ENCODE data around the gene ZGPAT. TPM values are rescaled to one million over a fixed set of nuclear protein-coding genes. Genes with fewer than 3 reads are reported as not detected.

ZGPAT gene
- total and polyA plus RNA-seq, 2 of the 13 experiments (the other 11 are each of a cell fraction or from before 2014, with no cell fraction given), result 23.0 to 41.9 TPM

DNA sequence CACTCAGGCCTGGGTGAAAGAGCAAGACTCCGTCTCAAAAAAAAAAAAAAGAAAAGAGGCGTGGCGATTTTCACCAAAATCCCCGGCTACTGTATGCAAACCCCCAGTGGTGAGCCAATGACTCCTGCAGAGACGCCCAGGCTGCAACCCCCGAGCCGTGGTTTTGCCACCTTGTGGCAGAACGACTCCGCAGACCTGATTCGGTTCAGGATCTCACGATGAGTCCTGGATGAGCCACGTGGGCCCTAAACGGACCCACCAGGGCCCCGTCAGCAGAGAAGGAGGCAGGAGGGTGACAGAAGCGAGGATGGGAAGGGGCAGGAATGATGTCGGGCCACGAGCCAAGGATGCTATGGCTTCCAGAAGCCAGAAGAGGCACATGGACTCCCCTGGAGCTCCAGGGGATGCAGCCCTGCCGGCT lies 74.2 kb downstream of the ZGPAT start (continued):
- TF ChIP-seq, protein P1, sequence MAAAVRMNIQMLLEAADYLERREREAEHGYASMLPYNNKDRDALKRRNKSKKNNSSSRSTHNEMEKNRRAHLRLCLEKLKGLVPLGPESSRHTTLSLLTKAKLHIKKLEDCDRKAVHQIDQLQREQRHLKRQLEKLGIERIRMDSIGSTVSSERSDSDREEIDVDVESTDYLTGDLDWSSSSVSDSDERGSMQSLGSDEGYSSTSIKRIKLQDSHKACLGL (CRISPR knock-in tag; IDR thresholded peaks at IDR 0.05), result 0 out of 2 replicates have a peak, but pooled peaks have one; percentile 41
- peak; percentile 73; the same call in 1 of the 2 replicates for TF ChIP-seq MYC (CRISPR knock-in tag; IDR thresholded peaks at IDR 0.05; ENCODE audit: borderline replicate concordance)
- peak; percentile 15; the same call in 1 of the 2 replicates for TF ChIP-seq TBX2 (CRISPR knock-in tag; IDR thresholded peaks at IDR 0.05; ENCODE audit: borderline replicate concordance)
- no peak for TF ChIP-seq ZNF251 (CRISPR knock-in tag; IDR thresholded peaks at IDR 0.05)
- TF ChIP-seq SSRP1 (CRISPR knock-in tag; IDR thresholded peaks at IDR 0.05), result no peak
- TF ChIP-seq NFATC3 (CRISPR knock-in tag; IDR thresholded peaks at IDR 0.05), result no peak
- no peak for TF ChIP-seq ZC3H4 (CRISPR knock-in tag; IDR thresholded peaks at IDR 0.05; ENCODE audit: borderline replicate concordance)
- TF ChIP-seq EEA1 (CRISPR knock-in tag; IDR thresholded peaks at IDR 0.05; ENCODE audit: borderline replicate concordance), result no peak
- TF ChIP-seq, protein P2, sequence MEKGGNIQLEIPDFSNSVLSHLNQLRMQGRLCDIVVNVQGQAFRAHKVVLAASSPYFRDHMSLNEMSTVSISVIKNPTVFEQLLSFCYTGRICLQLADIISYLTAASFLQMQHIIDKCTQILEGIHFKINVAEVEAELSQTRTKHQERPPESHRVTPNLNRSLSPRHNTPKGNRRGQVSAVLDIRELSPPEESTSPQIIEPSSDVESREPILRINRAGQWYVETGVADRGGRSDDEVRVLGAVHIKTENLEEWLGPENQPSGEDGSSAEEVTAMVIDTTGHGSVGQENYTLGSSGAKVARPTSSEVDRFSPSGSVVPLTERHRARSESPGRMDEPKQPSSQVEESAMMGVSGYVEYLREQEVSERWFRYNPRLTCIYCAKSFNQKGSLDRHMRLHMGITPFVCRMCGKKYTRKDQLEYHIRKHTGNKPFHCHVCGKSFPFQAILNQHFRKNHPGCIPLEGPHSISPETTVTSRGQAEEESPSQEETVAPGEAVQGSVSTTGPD (CRISPR knock-in tag; IDR thresholded peaks at IDR 0.05), result peak; percentile 51; the same call in 1 of the 2 replicates
- TF ChIP-seq HMGA1 (CRISPR knock-in tag; conservative IDR thresholded peaks at IDR 0.05), result no peak
- TF ChIP-seq, protein P3, sequence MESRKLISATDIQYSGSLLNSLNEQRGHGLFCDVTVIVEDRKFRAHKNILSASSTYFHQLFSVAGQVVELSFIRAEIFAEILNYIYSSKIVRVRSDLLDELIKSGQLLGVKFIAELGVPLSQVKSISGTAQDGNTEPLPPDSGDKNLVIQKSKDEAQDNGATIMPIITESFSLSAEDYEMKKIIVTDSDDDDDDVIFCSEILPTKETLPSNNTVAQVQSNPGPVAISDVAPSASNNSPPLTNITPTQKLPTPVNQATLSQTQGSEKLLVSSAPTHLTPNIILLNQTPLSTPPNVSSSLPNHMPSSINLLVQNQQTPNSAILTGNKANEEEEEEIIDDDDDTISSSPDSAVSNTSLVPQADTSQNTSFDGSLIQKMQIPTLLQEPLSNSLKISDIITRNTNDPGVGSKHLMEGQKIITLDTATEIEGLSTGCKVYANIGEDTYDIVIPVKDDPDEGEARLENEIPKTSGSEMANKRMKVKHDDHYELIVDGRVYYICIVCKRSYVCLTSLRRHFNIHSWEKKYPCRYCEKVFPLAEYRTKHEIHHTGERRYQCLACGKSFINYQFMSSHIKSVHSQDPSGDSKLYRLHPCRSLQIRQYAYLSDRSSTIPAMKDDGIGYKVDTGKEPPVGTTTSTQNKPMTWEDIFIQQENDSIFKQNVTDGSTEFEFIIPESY (CRISPR knock-in tag; IDR thresholded peaks at IDR 0.05), result 0 out of 2 replicates have a peak, but pooled peaks have one; percentile 31
- peak; percentile 61; the same call in 1 of the 2 replicates for TF ChIP-seq DMAP1 (CRISPR knock-in tag; IDR thresholded peaks at IDR 0.05)
- no peak for TF ChIP-seq ZNF652 (CRISPR knock-in tag; IDR thresholded peaks at IDR 0.05; ENCODE audit: borderline replicate concordance, low read depth)
- no peak for TF ChIP-seq ZNF101 (CRISPR knock-in tag; IDR thresholded peaks at IDR 0.05; ENCODE audit: borderline replicate concordance, low read depth)
- TF ChIP-seq, protein P4, sequence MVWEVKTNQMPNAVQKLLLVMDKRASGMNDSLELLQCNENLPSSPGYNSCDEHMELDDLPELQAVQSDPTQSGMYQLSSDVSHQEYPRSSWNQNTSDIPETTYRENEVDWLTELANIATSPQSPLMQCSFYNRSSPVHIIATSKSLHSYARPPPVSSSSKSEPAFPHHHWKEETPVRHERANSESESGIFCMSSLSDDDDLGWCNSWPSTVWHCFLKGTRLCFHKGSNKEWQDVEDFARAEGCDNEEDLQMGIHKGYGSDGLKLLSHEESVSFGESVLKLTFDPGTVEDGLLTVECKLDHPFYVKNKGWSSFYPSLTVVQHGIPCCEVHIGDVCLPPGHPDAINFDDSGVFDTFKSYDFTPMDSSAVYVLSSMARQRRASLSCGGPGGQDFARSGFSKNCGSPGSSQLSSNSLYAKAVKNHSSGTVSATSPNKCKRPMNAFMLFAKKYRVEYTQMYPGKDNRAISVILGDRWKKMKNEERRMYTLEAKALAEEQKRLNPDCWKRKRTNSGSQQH (CRISPR knock-in tag; IDR thresholded peaks at IDR 0.05; ENCODE audit: low read depth), result no peak
- no peak for TF ChIP-seq ZNF326 (CRISPR knock-in tag; IDR thresholded peaks at IDR 0.05; ENCODE audit: borderline replicate concordance)
- TF ChIP-seq, protein P5, sequence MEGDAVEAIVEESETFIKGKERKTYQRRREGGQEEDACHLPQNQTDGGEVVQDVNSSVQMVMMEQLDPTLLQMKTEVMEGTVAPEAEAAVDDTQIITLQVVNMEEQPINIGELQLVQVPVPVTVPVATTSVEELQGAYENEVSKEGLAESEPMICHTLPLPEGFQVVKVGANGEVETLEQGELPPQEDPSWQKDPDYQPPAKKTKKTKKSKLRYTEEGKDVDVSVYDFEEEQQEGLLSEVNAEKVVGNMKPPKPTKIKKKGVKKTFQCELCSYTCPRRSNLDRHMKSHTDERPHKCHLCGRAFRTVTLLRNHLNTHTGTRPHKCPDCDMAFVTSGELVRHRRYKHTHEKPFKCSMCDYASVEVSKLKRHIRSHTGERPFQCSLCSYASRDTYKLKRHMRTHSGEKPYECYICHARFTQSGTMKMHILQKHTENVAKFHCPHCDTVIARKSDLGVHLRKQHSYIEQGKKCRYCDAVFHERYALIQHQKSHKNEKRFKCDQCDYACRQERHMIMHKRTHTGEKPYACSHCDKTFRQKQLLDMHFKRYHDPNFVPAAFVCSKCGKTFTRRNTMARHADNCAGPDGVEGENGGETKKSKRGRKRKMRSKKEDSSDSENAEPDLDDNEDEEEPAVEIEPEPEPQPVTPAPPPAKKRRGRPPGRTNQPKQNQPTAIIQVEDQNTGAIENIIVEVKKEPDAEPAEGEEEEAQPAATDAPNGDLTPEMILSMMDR (CRISPR knock-in tag; IDR thresholded peaks at IDR 0.05), result peak; percentile 78
- no peak for TF ChIP-seq ZNF660 (CRISPR knock-in tag; IDR thresholded peaks at IDR 0.05; ENCODE audit: borderline replicate concordance, low read depth)
- TF ChIP-seq SPEN (CRISPR knock-in tag; IDR thresholded peaks at IDR 0.05; ENCODE audit: low read depth), result no peak
- TF ChIP-seq, protein P6, sequence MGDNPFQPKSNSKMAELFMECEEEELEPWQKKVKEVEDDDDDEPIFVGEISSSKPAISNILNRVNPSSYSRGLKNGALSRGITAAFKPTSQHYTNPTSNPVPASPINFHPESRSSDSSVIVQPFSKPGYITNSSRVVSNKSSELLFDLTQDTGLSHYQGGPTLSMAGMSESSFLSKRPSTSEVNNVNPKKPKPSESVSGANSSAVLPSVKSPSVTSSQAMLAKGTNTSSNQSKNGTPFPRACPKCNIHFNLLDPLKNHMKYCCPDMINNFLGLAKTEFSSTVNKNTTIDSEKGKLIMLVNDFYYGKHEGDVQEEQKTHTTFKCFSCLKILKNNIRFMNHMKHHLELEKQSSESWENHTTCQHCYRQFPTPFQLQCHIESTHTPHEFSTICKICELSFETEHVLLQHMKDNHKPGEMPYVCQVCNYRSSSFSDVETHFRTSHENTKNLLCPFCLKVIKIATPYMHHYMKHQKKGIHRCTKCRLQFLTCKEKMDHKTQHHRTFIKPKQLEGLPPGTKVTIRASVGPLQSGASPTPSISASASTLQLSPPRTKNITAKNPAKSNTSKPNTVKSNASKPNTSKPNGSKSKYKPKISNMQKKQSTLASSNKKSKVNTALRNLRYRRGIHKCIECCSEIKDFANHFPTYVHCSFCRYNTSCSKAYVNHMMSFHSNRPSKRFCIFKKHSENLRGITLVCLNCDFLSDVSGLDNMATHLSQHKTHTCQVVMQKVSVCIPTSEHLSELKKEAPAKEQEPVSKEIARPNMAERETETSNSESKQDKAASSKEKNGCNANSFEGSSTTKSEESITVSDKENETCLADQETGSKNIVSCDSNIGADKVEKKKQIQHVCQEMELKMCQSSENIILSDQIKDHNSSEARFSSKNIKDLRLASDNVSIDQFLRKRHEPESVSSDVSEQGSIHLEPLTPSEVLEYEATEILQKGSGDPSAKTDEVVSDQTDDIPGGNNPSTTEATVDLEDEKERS (CRISPR knock-in tag; IDR thresholded peaks at IDR 0.05), result no peak
